ENCODE results near the gene LRRK1. TPM values are rescaled to one million over a fixed set of nuclear protein-coding genes. Genes with fewer than 3 reads are reported as not detected.
A peak's percentile ranks its signal among the peaks of the same experiment; 100 is the strongest.

Gene LRRK1
- total and polyA plus RNA-seq, 2 of the 13 experiments (the other 11 are each of a cell fraction or from before 2014, with no cell fraction given): 0.13 to 1.2 TPM

- peak; percentile 53; the same call in 1 of the 2 replicates for TF ChIP-seq CEBPB (IDR thresholded peaks at IDR 0.05; ENCODE audit: borderline replicate concordance, low read depth, low read length)
- no peak for TF ChIP-seq GATA4 (IDR thresholded peaks at IDR 0.05; ENCODE audit: borderline replicate concordance, low read depth)
- peak; percentile 19; the same call in 1 of the 2 replicates for TF ChIP-seq ZBTB38 (CRISPR knock-in tag; IDR thresholded peaks at IDR 0.05)
These were observed 149.9 kb downstream of the LRRK1 start (continued) for GRCh38 chr15:101068961-101069653.

- Histone ChIP-seq H3K9me3 (ENCODE audit: low read length) (no peaks in the 10 kb centered on the region), H3K36me3 (replicated peaks in 1 of 2; ENCODE audit: control insufficient read depth in 1 of 2, insufficient read depth in 2 of 2, low read length in 2 of 2) (no peaks in the 10 kb centered on the region; a peak in 1 of 5 replicates), H3K4me1 (ENCODE audit: insufficient read depth, low read length) (peaks cover 76% of the 10 kb centered on the region), H3K4me3 (replicated peaks in 1 of 3; ENCODE audit: insufficient read depth in 1 of 3, low read depth in 2 of 3, low read length in 3 of 3) (peak overlapping the region; percentile 28 to 62 (median 50); a peak in 4 of 6 replicates), H3K79me2 (ENCODE audit: insufficient read depth, low read length) (no peaks in the 10 kb centered on the region), H4K20me1 (ENCODE audit: insufficient read depth, low read length) (no peaks in the 10 kb centered on the region), H3K27ac (ENCODE audit: extremely low read length, insufficient read depth, low read length) (peak overlapping the region; percentile 96), H3K4me2 (ENCODE audit: low read depth, low read length) (peak overlapping the region; percentile 95), H2AFZ (ENCODE audit: low read length) (no peak overlapping the region), H3K27me3 (ENCODE audit: control insufficient read depth in 1 of 2, insufficient read depth in 2 of 2, low read length in 2 of 2) (no peaks in the 10 kb centered on the region), H3K9ac (ENCODE audit: insufficient read depth, low read depth, low read length) (peak overlapping the region; percentile 96)
- FAIRE-seq (no peak), ATAC-seq (no peak), DNase-seq (ENCODE audit: low spot score) (no peak)
- 13% methylated on average over 4 of the region's 4 CpGs for WGBS (ENCODE audit: low lambda C conversion rate)
- CTCF ChIA-PET (ENCODE audit: low intra/inter-chr PET ratio, low total read pairs): interaction anchor here (1.3 kb wide), 1 partner anchor 54 kb away, joined by 3 read pairs; no protein-coding TSS in a partner anchor
- in situ Hi-C loops (cut with HindIII; ENCODE audit: extremely low pct_ligation_motif_present, low pct_unique_long_range_greater_than_20kb): loop anchor here (5.0 kb wide), 1 partner anchor 52 kb away; no protein-coding TSS in a partner anchor
- BruUV-seq (replicated peaks): TSS peak; percentile 92
- TF ChIP-seq KDM3A (CRISPR knock-in tag; IDR thresholded peaks at IDR 0.05; ENCODE audit: low read depth) (0 out of 2 replicates have a peak, but pooled peaks have one; percentile 23), POLR2G (IDR thresholded peaks at IDR 0.05; ENCODE audit: low read depth, low read length) (peak; percentile 59), MNT (IDR thresholded peaks at IDR 0.05) (peak; percentile 15; the same call in 1 of the 2 replicates), ZNF20 (CRISPR knock-in tag; IDR thresholded peaks at IDR 0.05) (no peak)
- POLR2A ChIA-PET: interaction anchor here (0.7 to 3.3 kb wide), 11 partner anchors 10 to 467 kb away, joined by 3 to 36 read pairs (median 4); partner anchors contain the start of genes ASB7 and LINS1
- intact Hi-C loops (cut with micrococcal nuclease; ENCODE audit: unreplicated experiment): loop anchor here (1.0 to 2.0 kb wide), 2 partner anchors 22 to 53 kb away; no protein-coding TSS in a partner anchor
These were observed 150.5 kb downstream of the LRRK1 start for GRCh38 chr15:101069654-101069973.
